ENCODE results near the gene CLIP2.
A peak's percentile ranks its signal among the peaks of the same experiment; 100 is the strongest.

The CLIP2 gene

DNA sequence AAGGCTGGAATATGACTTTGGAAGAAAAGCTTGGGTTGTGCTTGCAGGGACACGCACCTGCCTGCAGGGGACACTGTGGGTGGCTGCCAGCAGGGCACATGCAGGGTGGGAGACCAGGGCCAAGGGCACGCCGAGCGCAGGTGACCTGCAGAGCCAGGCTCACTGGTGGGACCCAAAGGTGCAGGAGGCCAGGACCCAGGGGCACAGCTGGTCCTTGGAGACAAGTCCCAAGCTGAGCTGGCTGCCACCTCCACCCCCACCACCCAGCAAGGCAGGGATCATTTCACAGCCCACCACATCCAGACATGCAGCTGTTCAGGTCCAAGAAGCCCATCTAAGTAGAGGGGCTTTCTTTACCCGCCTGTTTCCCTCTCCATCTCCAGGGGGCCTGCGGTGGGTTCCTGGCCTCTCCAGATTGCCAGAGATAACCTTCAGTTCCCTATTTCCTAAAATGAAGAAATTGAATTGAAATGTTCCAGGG is 13.8 kb upstream of the CLIP2 start:
- TF ChIP-seq, protein P1, sequence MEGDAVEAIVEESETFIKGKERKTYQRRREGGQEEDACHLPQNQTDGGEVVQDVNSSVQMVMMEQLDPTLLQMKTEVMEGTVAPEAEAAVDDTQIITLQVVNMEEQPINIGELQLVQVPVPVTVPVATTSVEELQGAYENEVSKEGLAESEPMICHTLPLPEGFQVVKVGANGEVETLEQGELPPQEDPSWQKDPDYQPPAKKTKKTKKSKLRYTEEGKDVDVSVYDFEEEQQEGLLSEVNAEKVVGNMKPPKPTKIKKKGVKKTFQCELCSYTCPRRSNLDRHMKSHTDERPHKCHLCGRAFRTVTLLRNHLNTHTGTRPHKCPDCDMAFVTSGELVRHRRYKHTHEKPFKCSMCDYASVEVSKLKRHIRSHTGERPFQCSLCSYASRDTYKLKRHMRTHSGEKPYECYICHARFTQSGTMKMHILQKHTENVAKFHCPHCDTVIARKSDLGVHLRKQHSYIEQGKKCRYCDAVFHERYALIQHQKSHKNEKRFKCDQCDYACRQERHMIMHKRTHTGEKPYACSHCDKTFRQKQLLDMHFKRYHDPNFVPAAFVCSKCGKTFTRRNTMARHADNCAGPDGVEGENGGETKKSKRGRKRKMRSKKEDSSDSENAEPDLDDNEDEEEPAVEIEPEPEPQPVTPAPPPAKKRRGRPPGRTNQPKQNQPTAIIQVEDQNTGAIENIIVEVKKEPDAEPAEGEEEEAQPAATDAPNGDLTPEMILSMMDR (IDR thresholded peaks at IDR 0.05; ENCODE audit: extremely low read depth, missing control alignments) = peak; percentile 73
- DNase-seq (ENCODE audit: low spot score) = no peak

DNA sequence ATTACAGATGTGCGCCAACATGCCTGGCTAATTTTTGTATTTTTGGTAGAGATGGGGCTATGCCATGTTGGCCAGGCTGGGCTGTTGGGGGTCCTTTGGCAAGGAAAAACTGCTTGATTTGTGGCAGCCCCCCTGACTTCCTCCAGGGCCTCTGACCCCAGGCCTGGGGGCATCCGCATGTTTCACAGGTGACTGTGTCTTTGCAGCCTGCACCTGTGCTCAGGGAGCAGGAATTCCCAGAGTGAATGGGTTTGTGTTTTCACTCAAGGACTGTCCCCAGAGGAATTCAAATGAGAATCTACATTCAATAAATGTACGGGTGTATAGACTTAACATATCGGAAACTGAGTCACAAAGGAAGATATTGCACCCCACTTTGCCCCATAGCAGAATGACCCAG is 11.6 kb upstream of the CLIP2 start:
- no peak for DNase-seq (ENCODE audit: low spot score)
- TF ChIP-seq, protein P1 (IDR thresholded peaks at IDR 0.05; ENCODE audit: extremely low read depth, missing control alignments) = no peak

DNA sequence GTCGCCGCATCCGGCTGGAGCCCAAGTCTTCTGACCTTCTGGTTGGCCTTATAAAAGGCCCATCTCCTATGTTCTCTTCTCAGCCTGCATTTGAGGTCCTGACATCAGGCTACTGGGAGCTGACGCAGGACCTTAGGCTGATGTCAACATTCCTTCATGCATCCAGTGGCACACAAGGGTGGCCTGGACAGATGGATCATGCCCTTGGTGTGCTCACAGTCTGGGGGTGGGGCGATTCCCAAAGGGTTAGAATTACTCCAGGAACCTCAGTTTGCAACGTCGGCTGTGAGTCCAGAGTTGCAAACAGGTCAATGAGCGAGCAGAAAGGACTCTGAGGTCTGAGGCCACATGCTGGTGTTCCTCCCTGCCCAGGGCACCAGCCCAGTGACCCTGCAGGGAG is 8.2 kb upstream of the CLIP2 start:
- DNase-seq (ENCODE audit: low spot score) = no peak
- TF ChIP-seq, protein P1 (IDR thresholded peaks at IDR 0.05; ENCODE audit: extremely low read depth, missing control alignments) = no peak

DNA sequence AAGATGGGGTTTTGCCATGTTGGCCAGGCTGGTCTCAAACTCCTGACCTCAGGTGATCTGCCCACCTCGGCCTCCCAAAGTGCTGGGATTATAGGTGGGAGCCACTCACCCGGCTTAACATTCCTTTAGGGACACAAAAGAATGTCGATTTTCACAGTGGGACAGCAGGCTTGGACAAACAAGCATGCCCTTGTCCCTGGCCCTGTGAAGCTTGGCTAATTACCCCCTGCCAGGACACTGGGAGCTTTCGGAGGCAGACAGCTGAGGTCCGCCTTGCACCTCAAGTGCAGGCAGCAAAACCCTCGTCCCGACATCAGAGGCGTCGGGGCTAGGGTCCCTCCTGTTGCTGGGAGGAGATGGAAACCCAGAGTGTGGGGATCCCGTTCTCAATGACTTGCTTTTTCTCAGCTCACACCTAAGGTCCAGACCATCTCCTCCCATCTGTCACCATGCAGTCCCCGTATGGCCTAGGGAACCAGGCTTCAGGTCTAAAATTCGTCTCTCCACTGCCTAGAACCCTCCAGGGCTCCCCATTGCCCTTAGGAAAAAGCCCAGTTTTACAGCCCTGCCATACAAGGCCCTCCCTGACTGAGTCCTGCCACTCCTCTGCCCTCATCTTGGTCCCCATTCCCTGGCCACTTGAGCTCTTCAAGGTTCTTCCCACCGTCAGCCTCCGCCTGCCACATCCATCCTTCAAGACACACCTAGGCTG is 6.3 kb upstream of the CLIP2 start:
- DNase-seq (ENCODE audit: low spot score) = no peak
- TF ChIP-seq, protein P1 (IDR thresholded peaks at IDR 0.05; ENCODE audit: extremely low read depth, missing control alignments) = no peak

DNA sequence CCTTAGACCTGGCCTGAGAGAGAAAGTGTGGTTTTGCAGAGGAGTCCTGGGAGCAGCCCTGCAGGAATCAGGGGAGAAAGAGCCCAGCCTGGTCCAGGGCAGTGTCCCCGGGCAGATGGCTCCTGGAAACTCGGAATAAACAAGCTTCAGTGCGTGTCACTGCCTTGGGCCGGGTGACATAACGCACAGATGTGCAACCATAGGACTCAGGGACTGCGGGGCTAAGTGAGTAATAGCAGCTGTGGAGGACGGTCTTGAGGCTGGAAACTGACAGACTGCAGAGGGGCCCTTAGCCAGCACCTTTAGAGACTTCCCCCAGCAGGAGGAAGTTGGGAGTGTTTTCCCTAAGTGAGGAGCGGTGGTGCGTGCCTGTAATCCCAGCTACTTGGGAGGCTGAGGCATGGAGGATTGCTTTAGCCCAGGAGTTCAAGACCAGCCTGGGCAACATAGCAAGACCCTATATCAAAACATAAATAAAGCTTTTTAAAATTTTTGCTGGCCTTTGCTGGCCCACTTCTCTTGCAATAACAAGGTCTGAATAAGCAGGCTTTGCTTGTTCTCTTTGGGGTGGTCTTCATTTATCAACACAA is 5.3 kb upstream of the CLIP2 start:
- TF ChIP-seq, protein P1 (IDR thresholded peaks at IDR 0.05; ENCODE audit: extremely low read depth, missing control alignments) = no peak
- DNase-seq (ENCODE audit: low spot score) = no peak

DNA sequence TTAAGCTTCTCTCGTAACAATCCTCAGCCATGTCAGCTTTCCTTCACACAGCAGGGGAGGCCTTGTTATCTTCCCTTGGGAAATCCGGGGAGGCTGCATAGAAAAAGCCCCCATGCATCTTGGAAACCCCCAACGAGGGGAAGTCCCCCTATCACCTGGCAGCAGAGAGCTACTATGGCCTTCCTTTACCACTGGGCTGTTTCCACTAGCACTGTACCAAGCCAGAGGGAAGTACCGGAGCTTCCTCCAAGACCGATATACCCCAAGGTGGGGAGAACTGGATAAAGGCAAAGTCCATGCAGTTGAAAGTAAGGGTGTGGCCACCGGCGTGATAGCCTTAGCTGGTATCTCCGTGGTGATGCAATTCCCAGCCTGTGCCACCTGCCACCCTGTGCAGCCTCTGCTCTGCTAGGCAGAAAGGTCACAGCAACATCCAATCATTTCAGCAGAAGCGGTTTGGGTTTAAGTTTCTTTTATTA is 4.4 kb upstream of the CLIP2 start:
- DNase-seq (ENCODE audit: low spot score) = peak; percentile 72
- TF ChIP-seq, protein P1 (IDR thresholded peaks at IDR 0.05; ENCODE audit: extremely low read depth, missing control alignments) = no peak

DNA sequence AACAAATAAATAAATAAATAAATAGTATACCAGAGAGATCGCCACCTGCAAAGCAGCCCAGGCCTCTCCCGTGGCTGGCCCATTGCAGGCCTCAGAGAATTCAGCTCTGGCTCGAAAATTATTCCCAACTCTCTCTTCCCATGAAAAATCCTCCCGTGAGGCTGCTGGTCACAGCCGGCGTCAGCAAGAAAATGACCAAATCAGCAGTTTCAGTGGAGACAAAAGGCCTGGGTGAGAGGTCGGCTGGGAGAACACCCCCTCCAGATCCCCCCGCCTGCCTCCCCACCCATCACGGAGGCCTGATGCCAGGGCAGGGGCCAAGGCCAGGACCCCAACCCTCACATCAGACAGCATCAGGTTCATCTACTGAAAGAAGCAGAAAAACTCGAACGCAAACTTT is 3.1 kb upstream of the CLIP2 start:
- DNase-seq (ENCODE audit: low spot score) = no peak
- TF ChIP-seq, protein P1 (IDR thresholded peaks at IDR 0.05; ENCODE audit: extremely low read depth, missing control alignments) = no peak

Measured in GM20000 (cell line).